ENCODE data around the gene PTPN7. TPM values are rescaled to one million over a fixed set of nuclear protein-coding genes. Genes with fewer than 3 reads are reported as not detected.

The PTPN7 gene
- total RNA-seq, 1 experiment from 2014 or later = 0.33 TPM

GRCh38 chr1:202172015-202172355 is 11.6 kb upstream of the PTPN7 start:
- in situ Hi-C loops (cut with HindIII; ENCODE audit: low pct_unique_long_range_greater_than_20kb, low sequenced_read_pairs) = no loop called here
- TF ChIP-seq, protein P1, sequence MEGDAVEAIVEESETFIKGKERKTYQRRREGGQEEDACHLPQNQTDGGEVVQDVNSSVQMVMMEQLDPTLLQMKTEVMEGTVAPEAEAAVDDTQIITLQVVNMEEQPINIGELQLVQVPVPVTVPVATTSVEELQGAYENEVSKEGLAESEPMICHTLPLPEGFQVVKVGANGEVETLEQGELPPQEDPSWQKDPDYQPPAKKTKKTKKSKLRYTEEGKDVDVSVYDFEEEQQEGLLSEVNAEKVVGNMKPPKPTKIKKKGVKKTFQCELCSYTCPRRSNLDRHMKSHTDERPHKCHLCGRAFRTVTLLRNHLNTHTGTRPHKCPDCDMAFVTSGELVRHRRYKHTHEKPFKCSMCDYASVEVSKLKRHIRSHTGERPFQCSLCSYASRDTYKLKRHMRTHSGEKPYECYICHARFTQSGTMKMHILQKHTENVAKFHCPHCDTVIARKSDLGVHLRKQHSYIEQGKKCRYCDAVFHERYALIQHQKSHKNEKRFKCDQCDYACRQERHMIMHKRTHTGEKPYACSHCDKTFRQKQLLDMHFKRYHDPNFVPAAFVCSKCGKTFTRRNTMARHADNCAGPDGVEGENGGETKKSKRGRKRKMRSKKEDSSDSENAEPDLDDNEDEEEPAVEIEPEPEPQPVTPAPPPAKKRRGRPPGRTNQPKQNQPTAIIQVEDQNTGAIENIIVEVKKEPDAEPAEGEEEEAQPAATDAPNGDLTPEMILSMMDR (IDR thresholded peaks at IDR 0.05) = no peak
- TF ChIP-seq TCF7L2 (IDR thresholded peaks at IDR 0.05; ENCODE audit: low read depth, low read length) (no peak), REST (IDR thresholded peaks at IDR 0.05; ENCODE audit: insufficient read depth in 1 of 2, low read depth in 2 of 2, low read length in 1 of 2) (no peak), SIN3A (IDR thresholded peaks at IDR 0.05; ENCODE audit: borderline replicate concordance, insufficient read depth, low read depth, low read length) (no peak), POLR2AphosphoS5 (IDR thresholded peaks at IDR 0.05; ENCODE audit: low read depth, low read length) (no peak)
- intact Hi-C loops (cut with micrococcal nuclease; ENCODE audit: unreplicated experiment) = no loop called here
- ChIA-PET CTCF (no interaction called here), POLR2A (interaction anchor here (0.6 kb wide), 1 partner anchor 172 kb away, joined by 12 read pairs; no protein-coding TSS in a partner anchor)
- no peak for DNase-seq (ENCODE audit: low read depth, low spot score)
- H3K4me1 ChIP-seq (ENCODE audit: control insufficient read depth, insufficient read depth, low read length) = no peaks in the 10 kb centered on the region
- no peaks in the 10 kb centered on the region for H3K9me3 ChIP-seq (ENCODE audit: control insufficient read depth, insufficient read depth, low read depth, low read length)
- H3K27me3 ChIP-seq (ENCODE audit: control insufficient read depth, insufficient read depth, low read length) = no peaks in the 10 kb centered on the region
- no peaks in the 10 kb centered on the region for H3K36me3 ChIP-seq (ENCODE audit: control insufficient read depth, insufficient read depth, low read length)
- no peak overlapping the region for H3K4me3 ChIP-seq (ENCODE audit: low read depth in 2 of 2, low read length in 2 of 2)
- H3K27ac ChIP-seq (ENCODE audit: low read length) = no peak overlapping the region
- no TSS peak for BruUV-seq (replicated peaks)
- peak; percentile 39; the same call in 1 of the 2 replicates for ATAC-seq

- Histone ChIP-seq H3K9me3 (ENCODE audit: control insufficient read depth, insufficient read depth, low read depth, low read length) (no peaks in the 10 kb centered on the region), H3K36me3 (ENCODE audit: control insufficient read depth, insufficient read depth, low read length) (no peaks in the 10 kb centered on the region), H3K27me3 (ENCODE audit: control insufficient read depth, insufficient read depth, low read length) (no peaks in the 10 kb centered on the region), H3K4me3 (ENCODE audit: low read depth in 2 of 2, low read length in 2 of 2) (no peak overlapping the region), H3K27ac (ENCODE audit: low read length) (no peak overlapping the region), H3K4me1 (ENCODE audit: control insufficient read depth, insufficient read depth, low read length) (no peaks in the 10 kb centered on the region)
- POLR2A ChIA-PET = interaction anchor here (0.6 kb wide), 1 partner anchor 171 kb away, joined by 12 read pairs; no protein-coding TSS in a partner anchor
- in situ Hi-C loops (cut with HindIII; ENCODE audit: low pct_unique_long_range_greater_than_20kb, low sequenced_read_pairs) = no loop called here
- CTCF ChIA-PET = no interaction called here
- no TSS peak for BruUV-seq (replicated peaks)
- TF ChIP-seq TCF7L2 (IDR thresholded peaks at IDR 0.05; ENCODE audit: low read depth, low read length) (no peak), SIN3A (IDR thresholded peaks at IDR 0.05; ENCODE audit: borderline replicate concordance, insufficient read depth, low read depth, low read length) (no peak), POLR2AphosphoS5 (IDR thresholded peaks at IDR 0.05; ENCODE audit: low read depth, low read length) (no peak)
- TF ChIP-seq, protein P1 (IDR thresholded peaks at IDR 0.05) = no peak
- intact Hi-C loops (cut with micrococcal nuclease; ENCODE audit: unreplicated experiment) = no loop called here
- ATAC-seq (peak; percentile 25; the same call in 1 of the 2 replicates), DNase-seq (ENCODE audit: low read depth, low spot score) (no peak)
These were observed 11.1 kb upstream of the PTPN7 start for GRCh38 chr1:202171292-202172014.

All from Panc1 (cell line).